Liver (tissue), 3 donors: ENCODE results near the gene ADAMTS7.

ENCODE experiments used
- HNF4A ChIP-seq, 2 donors: conservative IDR thresholded peaks; 2 replicates each; pipeline ENCODE4 v1.6.1; 2016; ENCODE audit warnings: antibody characterized with exemption in 2 of 2, mild to moderate bottlenecking in 2 of 2
- NR2F2 ChIP-seq: IDR thresholded peaks from 2 replicates; pipeline ENCODE4 v1.6.1; 2016; ENCODE audit warnings: antibody characterized with exemption
- RAD21 ChIP-seq, 2 donors: IDR thresholded peaks; 2 replicates each; pipeline ENCODE4 v1.6.1; 2016; ENCODE audit warnings: antibody characterized with exemption in 2 of 2, mild to moderate bottlenecking in 2 of 2
- REST ChIP-seq: IDR thresholded peaks from 2 replicates; pipeline ENCODE4 v1.6.1; 2016; ENCODE audit warnings: antibody characterized with exemption, mild to moderate bottlenecking
- TAF1 ChIP-seq: conservative IDR thresholded peaks from 2 replicates; pipeline ENCODE4 v1.6.1; 2016; ENCODE audit warnings: antibody characterized with exemption, mild to moderate bottlenecking
- YY1 ChIP-seq: IDR thresholded peaks from 2 replicates; pipeline ENCODE4 v1.6.1; 2016; ENCODE audit warnings: antibody characterized with exemption, mild to moderate bottlenecking
- ZBTB33 ChIP-seq: IDR thresholded peaks from 2 replicates; pipeline ENCODE4 v1.6.1; 2016; ENCODE audit warnings: antibody characterized with exemption
- TF ChIP-seq, protein P1 (sequence below): fragments of 150-350 bp; IDR thresholded peaks from 2 replicates; pipeline ENCODE4 v1.5.1; 2017; ENCODE audit warnings: improper control_type of control experiment, low read depth, low read length; ENCODE audit not compliant: missing input control
- TF ChIP-seq, protein P2 (sequence below): IDR thresholded peaks from 2 replicates; pipeline ENCODE4 v1.6.1; 2016; ENCODE audit warnings: antibody characterized with exemption
- TF ChIP-seq, protein P3 (sequence below): IDR thresholded peaks from 2 replicates; pipeline ENCODE4 v1.6.1; 2016; ENCODE audit warnings: antibody characterized with exemption
- donor health status: healthy.
- donor health status: healthy.

GRCh38 chr15:78789615-78790014, 21.6 kb downstream of the ADAMTS7 start:
- TF ChIP-seq, protein P1, sequence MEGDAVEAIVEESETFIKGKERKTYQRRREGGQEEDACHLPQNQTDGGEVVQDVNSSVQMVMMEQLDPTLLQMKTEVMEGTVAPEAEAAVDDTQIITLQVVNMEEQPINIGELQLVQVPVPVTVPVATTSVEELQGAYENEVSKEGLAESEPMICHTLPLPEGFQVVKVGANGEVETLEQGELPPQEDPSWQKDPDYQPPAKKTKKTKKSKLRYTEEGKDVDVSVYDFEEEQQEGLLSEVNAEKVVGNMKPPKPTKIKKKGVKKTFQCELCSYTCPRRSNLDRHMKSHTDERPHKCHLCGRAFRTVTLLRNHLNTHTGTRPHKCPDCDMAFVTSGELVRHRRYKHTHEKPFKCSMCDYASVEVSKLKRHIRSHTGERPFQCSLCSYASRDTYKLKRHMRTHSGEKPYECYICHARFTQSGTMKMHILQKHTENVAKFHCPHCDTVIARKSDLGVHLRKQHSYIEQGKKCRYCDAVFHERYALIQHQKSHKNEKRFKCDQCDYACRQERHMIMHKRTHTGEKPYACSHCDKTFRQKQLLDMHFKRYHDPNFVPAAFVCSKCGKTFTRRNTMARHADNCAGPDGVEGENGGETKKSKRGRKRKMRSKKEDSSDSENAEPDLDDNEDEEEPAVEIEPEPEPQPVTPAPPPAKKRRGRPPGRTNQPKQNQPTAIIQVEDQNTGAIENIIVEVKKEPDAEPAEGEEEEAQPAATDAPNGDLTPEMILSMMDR, result no peak
- TF ChIP-seq HNF4A (conservative IDR thresholded peaks at IDR 0.05) (no peak), ZBTB33 (no peak), NR2F2 (no peak), TAF1 (no peak), REST (no peak), YY1 (no peak), RAD21 (IDR thresholded peaks at IDR 0.05) (no peak)
- TF ChIP-seq, protein P2, sequence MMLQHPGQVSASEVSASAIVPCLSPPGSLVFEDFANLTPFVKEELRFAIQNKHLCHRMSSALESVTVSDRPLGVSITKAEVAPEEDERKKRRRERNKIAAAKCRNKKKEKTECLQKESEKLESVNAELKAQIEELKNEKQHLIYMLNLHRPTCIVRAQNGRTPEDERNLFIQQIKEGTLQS, result no peak
- TF ChIP-seq, protein P3, sequence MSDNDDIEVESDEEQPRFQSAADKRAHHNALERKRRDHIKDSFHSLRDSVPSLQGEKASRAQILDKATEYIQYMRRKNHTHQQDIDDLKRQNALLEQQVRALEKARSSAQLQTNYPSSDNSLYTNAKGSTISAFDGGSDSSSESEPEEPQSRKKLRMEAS, result no peak
